HepG2 (cell line): ENCODE data around the gene CHCHD5. TPM values are rescaled to one million over a fixed set of nuclear protein-coding genes. Genes with fewer than 3 reads are reported as not detected.

Source experiments
- ATAC-seq: fragments of 200-7000 bp; cut with Tn5 transposase; 3 replicates; pipeline ENCODE4 v1.9.1; 2020; ENCODE audit warnings: mild to moderate bottlenecking, moderate library complexity
- BruUV-seq: library from RNA; stranded (reverse); fragments of 400-500 nt; replicated peaks from 2 replicates; lab custom pipeline; 2021; lab: Mats Ljungman, UMichigan
- CTCF ChIA-PET: fragments of 300-600 bp; formaldehyde crosslinking; extraction: SDS; loops from one replicate; lab custom pipeline; 2021; ENCODE audit warnings: low total read pairs, inconsistent platforms, low intra/inter-chr PET ratio; lab: Yijun Ruan, JAX
- POLR2A ChIA-PET: fragments of 350-600 bp; sonication (Branson Sonifier 250); formaldehyde crosslinking; loops from one replicate; lab custom pipeline; 2020; ENCODE audit warnings: antibody characterized with exemption, inconsistent platforms; lab: Yijun Ruan, JAX
- DNase-seq: peaks from one replicate; pipeline ENCODE4 v3.0.0-alpha.2; 2015; ENCODE audit warnings: low spot score
- FAIRE-seq: peaks from 3 replicates; lab custom pipeline; 2011; peaks lifted over from hg19 to GRCh38; lab: Jason Lieb, UNC
- H2AFZ ChIP-seq: one replicate; pipeline ENCODE4 v1.6.1; 2011; ENCODE audit warnings: low read length, inconsistent platforms
- H3K27ac ChIP-seq: fragments of 300-600 bp; 3 replicates; pipeline ENCODE4 v1.8.0; 2011; ENCODE audit warnings: mixed run types, mild to moderate bottlenecking, mixed read lengths, low read length, inconsistent platforms; ENCODE audit not compliant: insufficient read depth; ENCODE audit errors: extremely low read length
- H3K27me3 ChIP-seq, 2 experiments: fragments of 200-600 bp in 1 of 2; 2 replicates in 1 of 2; 3 replicates in 1 of 2; pipeline versions ENCODE4 v1.6.0 to v1.8.0; 2011; ENCODE audit warnings: low read length in 2 of 2, mild to moderate bottlenecking in 2 of 2, moderate library complexity in 2 of 2, inconsistent platforms in 1 of 2; ENCODE audit not compliant: insufficient read depth in 2 of 2, control insufficient read depth in 1 of 2
- H3K36me3 ChIP-seq, 2 experiments: fragments of 200-600 bp in 1 of 2; replicated peaks in 1 of 2; 2 replicates in 1 of 2; 3 replicates in 1 of 2; pipeline versions ENCODE4 v1.5.1 to v1.8.0; 2011; ENCODE audit warnings: low read length in 2 of 2, inconsistent platforms in 1 of 2; ENCODE audit not compliant: insufficient read depth in 2 of 2, control insufficient read depth in 1 of 2
- H3K4me1 ChIP-seq: 2 replicates; pipeline ENCODE4 v1.5.1; 2012; ENCODE audit warnings: low read length, inconsistent platforms; ENCODE audit not compliant: insufficient read depth
- H3K4me2 ChIP-seq: 2 replicates; pipeline ENCODE4 v1.6.0; 2011; ENCODE audit warnings: low read depth, low read length, inconsistent platforms
- H3K4me3 ChIP-seq, 3 experiments: fragments of 200-600 bp in 1 of 3; sonication (generic), shearing (Covaris generic) in 1 of 3; replicated peaks in 1 of 3; 2 replicates each; pipeline ENCODE4 v1.5.1; 2011 to 2016; ENCODE audit warnings: low read length in 3 of 3, inconsistent platforms in 2 of 3, low read depth in 2 of 3, mild to moderate bottlenecking in 2 of 3, control low read depth in 1 of 3, mixed read lengths in 1 of 3; ENCODE audit not compliant: insufficient read depth in 1 of 3
- H3K79me2 ChIP-seq: one replicate; pipeline ENCODE4 v1.6.1; 2011; ENCODE audit warnings: low read length, inconsistent platforms; ENCODE audit not compliant: insufficient read depth
- H3K9ac ChIP-seq: 2 replicates; pipeline ENCODE4 v1.6.0; 2011; ENCODE audit warnings: mild to moderate bottlenecking, low read depth, low read length, inconsistent platforms; ENCODE audit not compliant: insufficient read depth
- H3K9me3 ChIP-seq: 2 replicates; pipeline ENCODE4 v1.5.1; 2012; ENCODE audit warnings: mild to moderate bottlenecking, low read length
- H4K20me1 ChIP-seq: 2 replicates; pipeline ENCODE4 v1.6.0; 2011; ENCODE audit warnings: inconsistent platforms, mild to moderate bottlenecking, low read length, moderate library complexity; ENCODE audit not compliant: insufficient read depth
- CSRNP1 ChIP-seq: sonication (generic); formaldehyde crosslinking; IDR thresholded peaks from 2 replicates; pipeline ENCODE4 v1.8.1; 2023; ENCODE audit warnings: mild to moderate bottlenecking, missing genetic modification reagents
- IKZF1 ChIP-seq: fragments of 450-650 bp; IDR thresholded peaks from 2 replicates; pipeline ENCODE4 v1.7.1; 2016
- KDM4B ChIP-seq: sonication (generic); formaldehyde crosslinking; IDR thresholded peaks from 2 replicates; pipeline ENCODE4 v1.4.0; 2020; ENCODE audit warnings: missing genetic modification reagents
- PATZ1 ChIP-seq: sonication (generic); formaldehyde crosslinking; IDR thresholded peaks from 2 replicates; pipeline ENCODE4 v1.4.0; 2020; ENCODE audit warnings: missing genetic modification reagents
- PRDM10 ChIP-seq: sonication (generic); formaldehyde crosslinking; IDR thresholded peaks from 2 replicates; pipeline ENCODE4 v1.4.0; 2020; ENCODE audit warnings: low read depth, missing genetic modification reagents
- TFDP2 ChIP-seq: sonication (generic); formaldehyde crosslinking; IDR thresholded peaks from 2 replicates; pipeline ENCODE4 v1.4.0; 2020; ENCODE audit warnings: missing genetic modification reagents
- ZC3H13 ChIP-seq: sonication (generic); formaldehyde crosslinking; IDR thresholded peaks from 2 replicates; pipeline ENCODE4 v1.8.1; 2023; ENCODE audit warnings: mild to moderate bottlenecking, missing genetic modification reagents, moderate library complexity
- ZNF296 ChIP-seq: sonication (generic); formaldehyde crosslinking; conservative IDR thresholded peaks from 2 replicates; pipeline ENCODE4 v1.5.0; 2020; ENCODE audit warnings: mild to moderate bottlenecking, missing genetic modification reagents
- ZNF367 ChIP-seq: sonication (generic); formaldehyde crosslinking; IDR thresholded peaks from 2 replicates; pipeline ENCODE4 v1.4.0; 2020; ENCODE audit warnings: missing genetic modification reagents, borderline replicate concordance
- ZNF430 ChIP-seq: sonication (generic); formaldehyde crosslinking; IDR thresholded peaks from 2 replicates; pipeline ENCODE4 v1.9.0; 2021; ENCODE audit warnings: mild to moderate bottlenecking, missing genetic modification reagents
- ZNF704 ChIP-seq: sonication (generic); formaldehyde crosslinking; IDR thresholded peaks from 2 replicates; pipeline ENCODE4 v1.8.1; 2023; ENCODE audit warnings: mild to moderate bottlenecking, inconsistent platforms, moderate library complexity, missing genetic modification reagents, borderline replicate concordance
- ZSCAN21 ChIP-seq: sonication (generic); formaldehyde crosslinking; IDR thresholded peaks from 2 replicates; pipeline ENCODE4 v1.8.0; 2022; ENCODE audit warnings: mild to moderate bottlenecking, missing genetic modification reagents, moderate library complexity, borderline replicate concordance
- WGBS: methylation state at CpG from one replicate; pipeline ENCODE4 v1.1.6; 2017; ENCODE audit warnings: low lambda C conversion rate; 5-methylcytosine and 5-hydroxymethylcytosine counted together
- in situ Hi-C: cut with HindIII; loops from 2 replicates; pipeline ENCODE4 v1.10.0; 2017; ENCODE audit warnings: low pct_unique_long_range_greater_than_20kb; ENCODE audit not compliant: extremely low pct_ligation_motif_present
- intact Hi-C: fragments of 100-400 bp; cut with micrococcal nuclease; formaldehyde crosslinking; loops from one replicate; pipeline ENCODE4 v1.10.0; 2022; ENCODE audit not compliant: unreplicated experiment
- polyA plus RNA-seq, 8 experiments: library from polyadenylated mRNA; depleted of rRNA in 3 of 8; stranded (reverse) in 7 of 8; unstranded in 1 of 8; fragments of >200 nt; fragmentation: Illumina TruSeq in 4 of 8; extraction: Trizol in 4 of 8; gene quantifications; 2 replicates each; pipeline versions ENCODE4 v1.2.1 to v1.2.3, GENCODE V29; 2011 to 2016; ENCODE audit warnings: low read depth in 4 of 8, missing spikeins in 1 of 8, mixed read lengths in 1 of 8; ENCODE audit not compliant: insufficient read depth in 1 of 8
- total RNA-seq, 5 experiments: library from RNA; depleted of rRNA; stranded (reverse); fragments of >200 nt; fragmentation: Illumina TruSeq; extraction: Trizol; gene quantifications; 2 replicates each; pipeline ENCODE4 v1.2.3, GENCODE V29; 2016; ENCODE audit warnings: low read depth in 1 of 5

CHCHD5 gene
- total and polyA plus RNA-seq, 2 of the 13 experiments (the other 11 are each of a cell fraction or from before 2014, with no cell fraction given) = 19.0 to 23.9 TPM

GRCh38 chr2:112542984-112543661, 41.3 kb upstream of the CHCHD5 start:
- peaks cover 26% of the 10 kb centered on the region for H3K4me1 ChIP-seq
- H3K9ac ChIP-seq = peak overlapping the region; percentile 82
- no peaks in the 10 kb centered on the region for H4K20me1 ChIP-seq
- in situ Hi-C loops (no loop called here), intact Hi-C loops (loop anchor here (1.0 to 5.0 kb wide), 2 partner anchors 39 to 62 kb away; partner anchors contain the start of gene CHCHD5)
- BruUV-seq = no TSS peak
- WGBS = under 1% methylated on average over 18 of the region's 18 CpGs
- no peaks in the 10 kb centered on the region for H3K9me3 ChIP-seq
- FAIRE-seq (peak; percentile 37), ATAC-seq (peak; percentile 14), DNase-seq (peak; percentile 13)
- POLR2A ChIA-PET = interaction anchor here (1.0 to 1.6 kb wide), 4 partner anchors 40 to 488 kb away, joined by 3 to 9 read pairs (median 5); partner anchors contain the start of gene TMEM87B
- H3K4me3 ChIP-seq = peak overlapping the region; percentile 73 to 96 (median 86)
- CTCF ChIA-PET = no interaction called here
- H3K4me2 ChIP-seq = peak overlapping the region; percentile 89
- H3K36me3 ChIP-seq = peaks cover 7 to 24% of the 10 kb centered on the region in 2 experiments; a peak in 4 of 5 replicates
- H3K27ac ChIP-seq = peak overlapping the region; percentile 84
- H3K79me2 ChIP-seq = peaks cover 50% of the 10 kb centered on the region
- H3K27me3 ChIP-seq = no peaks in the 10 kb centered on the region; a peak in 1 of 5 replicates
- peak overlapping the region; percentile 43 for H2AFZ ChIP-seq
- no peak for TF ChIP-seq KDM4B (CRISPR knock-in tag)
- 0 out of 2 replicates have a peak, but pooled peaks have one; percentile 30 for TF ChIP-seq PRDM10 (CRISPR knock-in tag)
- TF ChIP-seq PATZ1 = 0 out of 2 replicates have a peak, but pooled peaks have one; percentile 8
- TF ChIP-seq ZNF367 (CRISPR knock-in tag) = no peak
- no peak for TF ChIP-seq ZNF296 (CRISPR knock-in tag)
- no peak for TF ChIP-seq ZC3H13 (CRISPR knock-in tag)
- no peak for TF ChIP-seq ZSCAN21
- TF ChIP-seq IKZF1 = no peak
- no peak for TF ChIP-seq ZNF704 (CRISPR knock-in tag)
- 0 out of 2 replicates have a peak, but pooled peaks have one; percentile 12 for TF ChIP-seq TFDP2
- TF ChIP-seq ZNF430 (CRISPR knock-in tag) = 0 out of 2 replicates have a peak, but pooled peaks have one; percentile 6
- no peak for TF ChIP-seq CSRNP1 (CRISPR knock-in tag)
